RWPE1 (cell line): ENCODE results near the gene SLC9C1.

Experiments used
- CTCF ChIA-PET: fragments of 350-600 bp; sonication (Branson Sonifier 250); formaldehyde crosslinking; extraction: SDS; loops from one replicate; lab custom pipeline; 2021; lab: Yijun Ruan, JAX
- POLR2A ChIA-PET: fragments of 400-600 bp; formaldehyde crosslinking; extraction: SDS; loops from one replicate; lab custom pipeline; 2020; ENCODE audit warnings: antibody characterized with exemption; ENCODE audit not compliant: low non-redundant PET; lab: Yijun Ruan, JAX
- DNase-seq: peaks from one replicate; pipeline ENCODE4 v3.0.0; 2012; ENCODE audit warnings: low spot score
- H3K27ac ChIP-seq: fragments of 450-650 bp; 2 replicates; pipeline ENCODE4 v1.5.1; 2017
- CTCF ChIP-seq: fragments of 450-650 bp; conservative IDR thresholded peaks from 2 replicates; pipeline ENCODE4 v1.5.1; 2017; ENCODE audit warnings: low read depth, mild to moderate bottlenecking

Gene SLC9C1

DNA sequence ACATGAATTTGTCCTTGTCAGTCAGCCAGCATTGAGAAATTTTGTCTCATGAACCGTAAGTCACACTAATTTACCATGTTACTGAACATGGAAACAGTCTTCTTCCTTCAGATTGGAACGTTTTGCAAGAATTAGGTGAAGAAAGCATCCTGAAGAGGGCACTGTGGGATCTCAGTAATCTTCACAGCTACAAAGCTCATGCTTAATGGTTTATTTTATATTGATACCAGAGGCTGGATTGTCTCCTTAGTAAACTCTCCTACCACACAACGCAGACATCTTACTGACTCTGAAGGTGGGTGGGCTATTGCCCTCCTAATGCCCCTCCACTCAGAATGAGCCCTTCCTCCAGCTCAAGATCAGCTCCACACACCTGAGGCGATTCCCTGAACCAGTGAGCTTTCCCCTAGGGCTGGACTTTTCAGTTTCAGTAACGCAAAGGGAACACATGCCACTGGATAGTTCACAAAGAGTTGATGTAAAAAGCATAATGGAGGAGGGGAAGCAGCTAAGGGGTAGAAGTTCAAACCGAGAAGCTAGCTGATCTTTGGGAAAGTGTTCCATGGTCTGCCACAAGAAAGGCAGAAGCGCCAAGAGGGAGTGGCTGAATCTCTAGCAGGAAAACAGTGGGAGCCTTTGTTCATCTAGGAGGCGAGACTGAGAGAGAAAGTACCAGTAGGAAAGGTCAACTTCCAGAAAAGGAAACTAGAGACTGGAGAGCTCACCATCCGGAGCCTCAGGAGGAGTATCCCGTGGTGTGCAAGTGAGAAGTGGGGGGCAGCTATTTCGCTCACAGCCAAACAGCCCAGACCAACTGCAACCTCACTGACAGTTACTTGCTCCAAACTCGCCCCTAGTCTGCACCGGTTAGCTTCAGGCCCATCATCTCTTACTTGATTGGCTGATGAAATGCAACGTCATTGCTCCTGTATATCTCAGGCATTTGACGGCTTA is at the start of gene SLC9C1:
Gene SLC9C1, minus strand, starts transcription at position 849 of the 954 bp plus-strand sequence. CDS start 7,425 bp downstream, outside the sequence.
- peak; percentile 23 for DNase-seq
- POLR2A ChIA-PET: no interaction called here
- CTCF ChIA-PET: interaction anchor here (0.6 to 1.8 kb wide), 16 partner anchors 9 to 237 kb away, joined by 3 to 11 read pairs (median 4); partner anchors contain the start of gene CD200
- peak; percentile 63 for TF ChIP-seq CTCF
- H3K27ac ChIP-seq: no peak within 1 kb of the TSS

- H3K27ac ChIP-seq: no peak overlapping the region
- ChIA-PET CTCF (no interaction called here), POLR2A (no interaction called here)
- no peak for TF ChIP-seq CTCF
- no peak for DNase-seq
Observed at GRCh38 chr3:112341386-112341785, 47.4 kb upstream of the SLC9C1 start.

GRCh38 chr3:112339609-112340008 is 45.6 kb upstream of the SLC9C1 start:
- H3K27ac ChIP-seq: no peak overlapping the region
- DNase-seq: no peak
- CTCF ChIA-PET: no interaction called here
- no peak for TF ChIP-seq CTCF
- POLR2A ChIA-PET: no interaction called here

GRCh38 chr3:112339134-112339533 is 45.1 kb upstream of the SLC9C1 start:
- ChIA-PET CTCF (interaction anchor here (0.6 kb wide), 1 partner anchor 25 kb away, joined by 3 read pairs; no protein-coding TSS in a partner anchor), POLR2A (no interaction called here)
- no peak for TF ChIP-seq CTCF
- H3K27ac ChIP-seq: no peak overlapping the region
- no peak for DNase-seq

- ChIA-PET POLR2A (no interaction called here), CTCF (interaction anchor here (0.6 kb wide), 1 partner anchor 25 kb away, joined by 3 read pairs; no protein-coding TSS in a partner anchor)
- no peak for DNase-seq
- H3K27ac ChIP-seq: no peak overlapping the region
- TF ChIP-seq CTCF: no peak
Observed at GRCh38 chr3:112338727-112339056, 44.7 kb upstream of the SLC9C1 start.

DNA sequence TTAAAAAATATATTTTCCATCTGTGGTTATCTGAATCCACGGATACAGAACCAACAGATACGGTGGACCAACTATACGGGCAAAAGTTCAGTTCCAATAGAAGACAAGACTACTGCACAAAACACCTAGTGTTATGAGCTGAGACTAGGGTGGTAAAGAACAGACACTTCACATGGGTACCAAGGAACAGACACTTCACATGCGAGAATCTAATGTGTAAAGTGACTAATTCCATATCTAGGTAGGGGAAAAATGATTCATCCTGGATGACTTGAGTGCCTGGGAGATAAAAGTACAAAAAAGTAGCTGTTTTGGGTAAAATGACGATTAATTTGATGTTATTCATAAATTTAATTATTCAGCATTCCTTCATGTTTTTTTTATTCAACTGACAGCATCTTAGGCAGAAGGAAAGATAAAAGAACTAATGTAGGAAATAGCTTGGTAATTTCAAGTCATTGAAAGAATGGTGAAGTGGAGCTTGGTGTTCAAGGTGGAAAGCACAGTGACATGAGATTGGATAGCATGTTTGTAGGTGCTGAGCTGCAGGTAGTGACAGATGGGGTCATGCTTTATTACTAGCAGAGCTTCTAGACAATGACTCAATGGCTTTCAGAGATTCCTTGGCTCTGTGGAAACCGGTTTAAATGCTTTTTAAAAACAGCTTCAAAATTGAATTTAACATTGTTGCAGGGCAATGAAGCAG is 44.2 kb upstream of the SLC9C1 start:
- DNase-seq: no peak
- POLR2A ChIA-PET: no interaction called here
- TF ChIP-seq CTCF: no peak
- CTCF ChIA-PET: interaction anchor here (0.6 kb wide), 1 partner anchor 24 kb away, joined by 3 read pairs; no protein-coding TSS in a partner anchor
- H3K27ac ChIP-seq: no peak overlapping the region
